CD4-positive, alpha-beta T cell treated with Interleukin-4 for 1 hour (primary cell): Measurements from ENCODE around the gene RMRP.

ENCODE experiments used
- DNase-seq, 2 donors: peaks; one replicate each; pipeline ENCODE4 v3.0.0-alpha.2; 2020 to 2022

The RMRP gene

DNA sequence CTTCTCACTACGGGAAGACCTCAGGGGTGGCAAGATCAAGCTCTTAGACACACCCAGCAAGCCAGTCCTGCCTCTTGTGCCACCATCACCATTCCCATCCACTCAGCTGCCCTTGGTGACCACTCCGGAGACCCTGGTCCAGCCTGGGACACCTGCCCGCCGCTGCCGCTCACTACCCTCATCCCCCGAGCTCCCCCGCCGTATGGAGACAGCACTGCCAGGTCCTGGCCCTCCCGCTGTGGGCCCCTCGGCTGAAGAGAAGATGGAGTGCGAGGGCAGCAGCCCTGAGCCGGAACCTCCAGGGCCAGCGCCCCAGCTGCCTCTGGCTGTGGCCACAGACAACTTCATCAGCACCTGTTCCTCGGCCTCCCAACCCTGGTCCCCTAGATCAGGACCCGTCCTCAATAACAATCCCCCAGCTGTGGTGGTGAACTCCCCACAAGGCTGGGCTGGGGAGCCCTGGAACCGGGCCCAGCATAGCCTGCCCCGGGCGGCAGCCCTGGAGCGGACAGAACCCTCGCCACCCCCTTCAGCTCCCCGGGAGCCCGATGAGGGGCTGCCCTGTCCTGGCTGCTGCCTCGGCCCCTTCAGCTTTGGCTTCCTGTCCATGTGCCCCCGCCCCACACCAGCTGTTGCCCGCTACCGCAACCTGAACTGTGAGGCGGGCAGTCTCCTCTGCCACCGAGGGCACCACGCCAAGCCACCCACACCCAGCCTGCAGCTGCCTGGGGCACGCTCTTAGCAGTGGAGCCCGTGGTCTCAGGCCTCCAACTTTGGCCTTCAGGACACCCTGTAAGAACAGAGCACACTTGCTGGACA lies 48.6 kb downstream of the RMRP start:
- DNase-seq: no peak

DNA sequence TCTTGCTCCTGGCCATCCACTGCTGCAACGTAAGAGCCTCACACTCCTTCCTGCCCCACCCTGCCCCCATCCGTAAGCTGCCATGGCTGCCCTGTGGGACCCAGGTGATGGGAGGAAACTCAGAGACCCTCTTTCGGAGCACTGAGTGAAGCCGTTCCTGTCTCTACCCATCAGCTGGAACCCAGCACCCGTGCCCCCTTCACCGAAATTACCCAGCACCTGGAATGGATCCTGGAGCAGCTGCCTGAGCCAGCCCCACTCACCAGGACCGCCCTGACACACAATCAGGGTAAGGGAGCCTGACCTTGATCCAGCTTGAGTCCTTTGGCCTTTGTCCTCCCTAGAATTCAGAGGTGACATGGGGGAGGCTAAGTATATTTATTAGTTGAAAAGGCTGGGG lies 49.6 kb downstream of the RMRP start:
- no peak for DNase-seq
